ENCODE measurements around the gene EFCAB13.
"Not testable (repeated sequence)": the region's sequence is repeated elsewhere in the genome, so short reads cannot be mapped to it uniquely, and the experiment has no call there.

Gene EFCAB13

GRCh38 chr17:47427985-47428384 is 104.2 kb downstream of the EFCAB13 start:
- no peak for TF ChIP-seq CTCF (IDR thresholded peaks at IDR 0.05)
- no peak overlapping the region for H3K27ac ChIP-seq
- DNase-seq (ENCODE audit: low spot score): no peak
- no peak overlapping the region for H3K4me3 ChIP-seq

GRCh38 chr17:47432240-47432639 is 108.5 kb downstream of the EFCAB13 start:
- not testable (repeated sequence) for H3K4me3 ChIP-seq; H3K27ac ChIP-seq; DNase-seq (ENCODE audit: low spot score)

GRCh38 chr17:47465165-47465564 is 141.4 kb downstream of the EFCAB13 start:
- no peak for TF ChIP-seq CTCF (IDR thresholded peaks at IDR 0.05)
- no peak for DNase-seq (ENCODE audit: low spot score)
- no peak overlapping the region for H3K4me3 ChIP-seq
- H3K27ac ChIP-seq: no peak overlapping the region

- H3K4me3 ChIP-seq; H3K27ac ChIP-seq; DNase-seq (ENCODE audit: low spot score): not testable (repeated sequence)
These were observed 143.2 kb downstream of the EFCAB13 start for GRCh38 chr17:47466976-47467375.

- no peak overlapping the region for H3K4me3 ChIP-seq
- TF ChIP-seq CTCF (IDR thresholded peaks at IDR 0.05): no peak
- no peak for DNase-seq (ENCODE audit: low spot score)
- H3K27ac ChIP-seq: no peak overlapping the region
These were observed 147.1 kb downstream of the EFCAB13 start for GRCh38 chr17:47470836-47471235.

- H3K4me3 ChIP-seq; DNase-seq (ENCODE audit: low spot score); H3K27ac ChIP-seq: not testable (repeated sequence)
These were observed 148.3 kb downstream of the EFCAB13 start for GRCh38 chr17:47472073-47472472.
